Astrocyte (in vitro differentiated cells and primary cell): ENCODE measurements around the gene CHRFAM7A. TPM values are rescaled to one million over a fixed set of nuclear protein-coding genes. Genes with fewer than 3 reads are reported as not detected.
"Not testable (repeated sequence)": the region's sequence is repeated elsewhere in the genome, so short reads cannot be mapped to it uniquely, and the experiment has no call there.

Experiments used
- DNase-seq: peaks from one replicate; pipeline ENCODE4 v3.0.0-alpha.2; 2010; ENCODE audit warnings: low read depth
- FAIRE-seq: peaks from 2 replicates; lab custom pipeline; 2011; peaks lifted over from hg19 to GRCh38; lab: Jason Lieb, UNC
- H2AFZ ChIP-seq: 2 replicates; pipeline ENCODE4 v1.6.0; 2012; ENCODE audit warnings: low read depth, low read length, inconsistent platforms
- H3K27ac ChIP-seq: 2 replicates; pipeline ENCODE4 v1.5.1; 2011; ENCODE audit warnings: low read depth, low read length, inconsistent platforms
- H3K27me3 ChIP-seq: 2 replicates; pipeline ENCODE4 v1.6.0; 2011; ENCODE audit warnings: low read length, inconsistent platforms; ENCODE audit not compliant: insufficient read depth
- H3K36me3 ChIP-seq: 2 replicates; pipeline ENCODE4 v1.5.1; 2011; ENCODE audit warnings: low read length, inconsistent platforms; ENCODE audit not compliant: insufficient read depth
- H3K4me1 ChIP-seq: 2 replicates; pipeline ENCODE4 v1.5.1; 2011; ENCODE audit warnings: low read length, inconsistent platforms; ENCODE audit not compliant: insufficient read depth
- H3K4me2 ChIP-seq: 2 replicates; pipeline ENCODE4 v1.6.0; 2012; ENCODE audit warnings: low read length, inconsistent platforms
- H3K4me3 ChIP-seq: 2 replicates; pipeline ENCODE4 v1.5.1; 2011; ENCODE audit warnings: low read depth, mild to moderate bottlenecking, low read length, inconsistent platforms; ENCODE audit not compliant: insufficient read depth
- H3K79me2 ChIP-seq: 2 replicates; pipeline ENCODE4 v1.6.0; 2012; ENCODE audit warnings: mild to moderate bottlenecking, low read length, inconsistent platforms; ENCODE audit not compliant: insufficient read depth
- H3K9ac ChIP-seq: 2 replicates; pipeline ENCODE4 v1.6.0; 2012; ENCODE audit warnings: mild to moderate bottlenecking, low read length, inconsistent platforms
- H3K9me3 ChIP-seq: 2 replicates; pipeline ENCODE4 v1.5.1; 2012; ENCODE audit warnings: low read depth, mild to moderate bottlenecking, low read length, inconsistent platforms; ENCODE audit not compliant: insufficient read depth
- H4K20me1 ChIP-seq: 2 replicates; pipeline ENCODE4 v1.6.0; 2012; ENCODE audit warnings: low read length, inconsistent platforms; ENCODE audit not compliant: insufficient read depth
- H3K27ac Mint-ChIP-seq: one replicate; pipeline ENCODE4 v1.8.0; 2021; ENCODE audit warnings: mild to moderate bottlenecking, mixed read lengths; ENCODE audit not compliant: unreplicated experiment
- H3K27me3 Mint-ChIP-seq: one replicate; pipeline ENCODE4 v1.8.0; 2021; ENCODE audit warnings: low read depth, mixed read lengths; ENCODE audit not compliant: unreplicated experiment
- H3K36me3 Mint-ChIP-seq: one replicate; pipeline ENCODE4 v1.8.0; 2021; ENCODE audit warnings: low read depth, mixed read lengths; ENCODE audit not compliant: unreplicated experiment
- H3K4me1 Mint-ChIP-seq: one replicate; pipeline ENCODE4 v1.8.0; 2021; ENCODE audit warnings: low read depth, mixed read lengths; ENCODE audit not compliant: unreplicated experiment
- H3K4me3 Mint-ChIP-seq: one replicate; pipeline ENCODE4 v1.8.0; 2021; ENCODE audit warnings: mild to moderate bottlenecking, moderate library complexity, mixed read lengths; ENCODE audit not compliant: unreplicated experiment
- H3K9me3 Mint-ChIP-seq: one replicate; pipeline ENCODE4 v1.8.0; 2021; ENCODE audit warnings: mild to moderate bottlenecking, mixed read lengths; ENCODE audit not compliant: unreplicated experiment
- total RNA-seq: library from RNA; stranded (reverse); gene quantifications from 2 replicates; pipeline ENCODE4 v1.2.1, GENCODE V29; 2021

CHRFAM7A gene
- total RNA-seq, 1 donor from 2014 or later = 0.64 TPM

DNA sequence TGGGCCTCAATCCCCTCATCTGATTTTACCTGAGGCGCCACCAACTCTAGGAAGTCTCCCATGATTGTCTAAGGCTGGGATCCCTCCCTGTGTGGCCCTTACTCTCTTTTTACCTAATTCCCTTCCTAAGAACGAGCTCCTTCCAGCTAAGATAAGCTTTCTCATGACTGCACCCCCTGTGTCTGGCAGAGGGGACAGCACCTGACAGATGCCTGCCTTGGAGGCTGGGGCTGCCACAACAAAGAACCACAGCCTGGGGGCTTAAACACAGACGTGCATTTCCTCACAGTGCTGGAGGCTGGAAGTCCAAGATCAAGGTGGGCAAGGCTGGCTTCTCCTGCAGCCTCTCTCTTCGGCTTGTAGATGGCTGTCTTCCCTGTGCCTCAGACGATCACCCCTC, 43.5 kb downstream of the CHRFAM7A start:
- not testable (repeated sequence) for H3K27me3 Mint-ChIP-seq, H3K9me3 Mint-ChIP-seq, H3K36me3 ChIP-seq, H3K27me3 ChIP-seq, H3K79me2 ChIP-seq, H3K9me3 ChIP-seq, H3K36me3 Mint-ChIP-seq, H2AFZ ChIP-seq, H3K4me3 ChIP-seq, H3K4me1 ChIP-seq, DNase-seq, H3K4me2 ChIP-seq, H4K20me1 ChIP-seq, FAIRE-seq, H3K27ac Mint-ChIP-seq, H3K4me1 Mint-ChIP-seq, H3K9ac ChIP-seq, H3K27ac ChIP-seq, H3K4me3 Mint-ChIP-seq

DNA sequence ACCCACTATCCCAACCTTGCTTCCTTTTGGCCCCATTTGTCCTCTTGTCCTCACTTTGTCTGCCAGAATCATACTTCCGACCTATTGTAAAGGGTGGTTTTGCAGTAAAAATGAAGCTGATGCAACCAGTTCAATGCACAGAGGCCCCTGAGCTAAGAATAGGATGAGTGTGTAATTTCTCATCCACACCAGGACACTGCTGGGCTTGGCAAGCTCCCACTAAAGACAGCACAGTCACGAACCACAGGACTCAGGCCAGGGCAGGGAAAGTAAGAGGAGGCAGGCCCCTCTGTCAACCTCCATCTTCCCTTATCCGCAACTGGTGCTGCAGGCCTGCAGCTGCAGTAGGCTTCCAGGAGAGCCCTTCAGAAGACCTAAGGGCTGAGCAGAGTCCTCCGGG, 56.8 kb downstream of the CHRFAM7A start:
- H3K27ac ChIP-seq, H2AFZ ChIP-seq, H3K36me3 Mint-ChIP-seq, H3K9me3 ChIP-seq, H3K4me1 ChIP-seq, H3K9me3 Mint-ChIP-seq, H3K4me1 Mint-ChIP-seq, DNase-seq, H3K4me3 ChIP-seq, H3K27me3 ChIP-seq, H3K27me3 Mint-ChIP-seq, H3K4me3 Mint-ChIP-seq, H3K4me2 ChIP-seq, H3K9ac ChIP-seq, H3K36me3 ChIP-seq, H3K27ac Mint-ChIP-seq, H4K20me1 ChIP-seq, H3K79me2 ChIP-seq, FAIRE-seq: not testable (repeated sequence)

GRCh38 chr15:30334152-30334551, 59.2 kb downstream of the CHRFAM7A start:
- not testable (repeated sequence) for H3K9ac ChIP-seq, H3K27me3 ChIP-seq, H3K27ac ChIP-seq, H3K4me1 ChIP-seq, H3K79me2 ChIP-seq, H3K4me1 Mint-ChIP-seq, H3K4me3 ChIP-seq, FAIRE-seq, H3K27me3 Mint-ChIP-seq, DNase-seq, H2AFZ ChIP-seq, H3K27ac Mint-ChIP-seq, H3K4me2 ChIP-seq, H3K4me3 Mint-ChIP-seq, H3K9me3 Mint-ChIP-seq, H3K9me3 ChIP-seq, H4K20me1 ChIP-seq, H3K36me3 Mint-ChIP-seq, H3K36me3 ChIP-seq

GRCh38 chr15:30326145-30326544, 67.2 kb downstream of the CHRFAM7A start:
- not testable (repeated sequence) for H3K9ac ChIP-seq, H3K4me3 ChIP-seq, H4K20me1 ChIP-seq, H3K27me3 ChIP-seq, H3K27ac ChIP-seq, H3K4me3 Mint-ChIP-seq, H3K27me3 Mint-ChIP-seq, H3K9me3 Mint-ChIP-seq, H3K36me3 Mint-ChIP-seq, H3K4me1 ChIP-seq, H3K27ac Mint-ChIP-seq, H3K79me2 ChIP-seq, H3K4me2 ChIP-seq, H2AFZ ChIP-seq, H3K9me3 ChIP-seq, FAIRE-seq, H3K4me1 Mint-ChIP-seq, H3K36me3 ChIP-seq
- DNase-seq = peak; percentile 0

DNA sequence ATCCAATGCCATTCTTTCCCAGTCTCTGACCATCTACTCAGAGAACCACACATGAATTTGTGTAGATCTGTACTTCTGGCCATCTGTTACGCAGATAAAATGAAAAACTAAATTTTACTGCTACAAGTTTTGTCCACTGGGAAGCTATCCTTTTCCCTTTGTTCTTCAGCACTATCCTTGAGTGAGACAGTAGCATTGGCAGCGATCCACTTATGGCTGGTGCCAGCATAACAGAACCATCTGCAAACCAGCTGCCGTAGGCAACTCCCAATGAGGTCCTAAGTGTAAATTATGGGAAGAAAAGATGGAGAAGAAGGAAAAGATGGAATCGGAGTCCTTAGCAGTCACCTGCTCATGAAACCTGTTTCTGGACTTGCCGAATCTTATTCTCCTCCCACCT, 72.3 kb downstream of the CHRFAM7A start:
- H4K20me1 ChIP-seq, H3K27me3 ChIP-seq, H3K4me3 ChIP-seq, H3K27ac Mint-ChIP-seq, FAIRE-seq, H3K36me3 Mint-ChIP-seq, H3K4me1 ChIP-seq, DNase-seq, H3K9me3 Mint-ChIP-seq, H3K4me1 Mint-ChIP-seq, H3K79me2 ChIP-seq, H3K9me3 ChIP-seq, H3K4me3 Mint-ChIP-seq, H3K4me2 ChIP-seq, H3K9ac ChIP-seq, H3K27ac ChIP-seq, H2AFZ ChIP-seq, H3K36me3 ChIP-seq, H3K27me3 Mint-ChIP-seq: not testable (repeated sequence)

GRCh38 chr15:30315704-30316103, 77.6 kb downstream of the CHRFAM7A start:
- not testable (repeated sequence) for H4K20me1 ChIP-seq, FAIRE-seq, H3K4me3 ChIP-seq, H3K4me1 ChIP-seq, H3K36me3 ChIP-seq, H3K36me3 Mint-ChIP-seq, H3K9ac ChIP-seq, H3K4me3 Mint-ChIP-seq, H3K9me3 Mint-ChIP-seq, DNase-seq, H3K9me3 ChIP-seq, H2AFZ ChIP-seq, H3K4me1 Mint-ChIP-seq, H3K27me3 ChIP-seq, H3K27ac Mint-ChIP-seq, H3K27ac ChIP-seq, H3K79me2 ChIP-seq, H3K4me2 ChIP-seq, H3K27me3 Mint-ChIP-seq
